ENCODE measurements around the gene ARHGAP23.

ARHGAP23 gene

DNA sequence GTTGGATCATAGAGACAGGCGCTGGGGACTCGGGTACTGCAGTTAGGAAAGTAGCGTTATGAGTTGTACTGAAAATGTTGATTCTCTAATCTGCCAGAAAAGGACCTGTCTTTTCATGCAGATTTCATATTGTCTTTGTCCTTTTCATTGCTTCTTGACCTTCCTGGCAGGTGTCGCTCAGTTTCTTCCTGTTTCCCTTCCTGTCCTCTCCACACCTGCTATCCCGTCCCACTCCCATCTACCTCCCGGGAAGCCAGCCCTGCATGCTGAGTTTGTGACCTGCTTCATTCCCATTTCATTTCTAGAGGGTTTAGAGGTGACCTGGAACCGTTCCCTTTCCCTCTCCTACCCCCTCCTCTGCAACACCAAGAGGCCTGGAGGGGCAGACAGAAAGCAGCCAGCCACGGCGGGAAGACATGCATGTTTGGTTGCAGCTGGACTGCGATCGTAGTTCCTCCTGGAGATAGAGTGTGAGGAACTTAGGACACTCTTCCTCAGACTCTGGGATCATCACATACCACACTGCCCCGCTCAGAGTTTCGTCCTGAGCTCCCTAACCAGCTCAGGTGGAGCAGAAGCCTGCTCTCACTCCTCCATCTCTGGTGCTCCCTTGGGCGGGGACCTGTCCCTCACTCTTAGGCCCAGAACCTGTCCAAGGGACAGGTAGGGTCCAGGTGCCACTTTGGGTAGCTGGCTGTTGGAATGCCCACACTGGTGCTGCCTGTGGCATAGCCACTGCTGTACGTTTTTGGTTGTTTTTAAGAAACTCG, 23.9 kb upstream of the ARHGAP23 start:
- TF ChIP-seq FOXP2 (optimal IDR thresholded peaks at IDR 0.05; ENCODE audit: borderline replicate concordance, extremely low read depth, extremely low read length, insufficient read depth) (no peak), SIN3A (IDR thresholded peaks at IDR 0.05; ENCODE audit: borderline replicate concordance, insufficient read depth, low read length) (no peak), POLR2AphosphoS5 (IDR thresholded peaks at IDR 0.05; ENCODE audit: low read depth, low read length) (no peak), TAF1 (IDR thresholded peaks at IDR 0.05; ENCODE audit: borderline replicate concordance, insufficient read depth, low read length) (no peak)
- TF ChIP-seq, protein P1, sequence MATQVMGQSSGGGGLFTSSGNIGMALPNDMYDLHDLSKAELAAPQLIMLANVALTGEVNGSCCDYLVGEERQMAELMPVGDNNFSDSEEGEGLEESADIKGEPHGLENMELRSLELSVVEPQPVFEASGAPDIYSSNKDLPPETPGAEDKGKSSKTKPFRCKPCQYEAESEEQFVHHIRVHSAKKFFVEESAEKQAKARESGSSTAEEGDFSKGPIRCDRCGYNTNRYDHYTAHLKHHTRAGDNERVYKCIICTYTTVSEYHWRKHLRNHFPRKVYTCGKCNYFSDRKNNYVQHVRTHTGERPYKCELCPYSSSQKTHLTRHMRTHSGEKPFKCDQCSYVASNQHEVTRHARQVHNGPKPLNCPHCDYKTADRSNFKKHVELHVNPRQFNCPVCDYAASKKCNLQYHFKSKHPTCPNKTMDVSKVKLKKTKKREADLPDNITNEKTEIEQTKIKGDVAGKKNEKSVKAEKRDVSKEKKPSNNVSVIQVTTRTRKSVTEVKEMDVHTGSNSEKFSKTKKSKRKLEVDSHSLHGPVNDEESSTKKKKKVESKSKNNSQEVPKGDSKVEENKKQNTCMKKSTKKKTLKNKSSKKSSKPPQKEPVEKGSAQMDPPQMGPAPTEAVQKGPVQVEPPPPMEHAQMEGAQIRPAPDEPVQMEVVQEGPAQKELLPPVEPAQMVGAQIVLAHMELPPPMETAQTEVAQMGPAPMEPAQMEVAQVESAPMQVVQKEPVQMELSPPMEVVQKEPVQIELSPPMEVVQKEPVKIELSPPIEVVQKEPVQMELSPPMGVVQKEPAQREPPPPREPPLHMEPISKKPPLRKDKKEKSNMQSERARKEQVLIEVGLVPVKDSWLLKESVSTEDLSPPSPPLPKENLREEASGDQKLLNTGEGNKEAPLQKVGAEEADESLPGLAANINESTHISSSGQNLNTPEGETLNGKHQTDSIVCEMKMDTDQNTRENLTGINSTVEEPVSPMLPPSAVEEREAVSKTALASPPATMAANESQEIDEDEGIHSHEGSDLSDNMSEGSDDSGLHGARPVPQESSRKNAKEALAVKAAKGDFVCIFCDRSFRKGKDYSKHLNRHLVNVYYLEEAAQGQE (IDR thresholded peaks at IDR 0.05; ENCODE audit: insufficient read depth in 1 of 2, low read depth in 2 of 2, low read length in 2 of 2), result no peak

DNA sequence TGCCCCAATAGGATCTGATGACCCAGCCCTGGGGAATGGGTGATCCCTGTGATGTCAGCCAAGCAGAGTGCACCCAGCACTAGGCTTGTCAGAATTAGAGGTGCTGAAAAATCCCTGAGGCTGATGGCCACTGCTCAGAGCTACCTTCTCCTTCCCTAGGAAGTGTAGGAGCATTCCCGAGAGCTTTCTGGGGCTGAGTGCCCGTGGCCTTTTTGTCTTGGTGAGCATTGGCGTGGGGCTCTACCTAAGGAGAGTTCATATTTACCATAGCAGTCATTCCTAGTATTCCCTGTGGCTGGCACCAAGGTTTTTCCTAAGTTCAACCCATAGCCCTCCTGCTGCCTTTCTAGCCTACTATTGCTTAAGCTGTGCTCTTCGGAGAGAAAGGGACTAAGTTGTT, 22.6 kb upstream of the ARHGAP23 start:
- TF ChIP-seq POLR2AphosphoS5 (IDR thresholded peaks at IDR 0.05; ENCODE audit: low read depth, low read length) (no peak), SIN3A (IDR thresholded peaks at IDR 0.05; ENCODE audit: borderline replicate concordance, insufficient read depth, low read length) (no peak), FOXP2 (optimal IDR thresholded peaks at IDR 0.05; ENCODE audit: borderline replicate concordance, extremely low read depth, extremely low read length, insufficient read depth) (no peak), TAF1 (IDR thresholded peaks at IDR 0.05; ENCODE audit: borderline replicate concordance, insufficient read depth, low read length) (no peak)
- TF ChIP-seq, protein P1 (IDR thresholded peaks at IDR 0.05; ENCODE audit: insufficient read depth in 1 of 2, low read depth in 2 of 2, low read length in 2 of 2), result no peak

DNA sequence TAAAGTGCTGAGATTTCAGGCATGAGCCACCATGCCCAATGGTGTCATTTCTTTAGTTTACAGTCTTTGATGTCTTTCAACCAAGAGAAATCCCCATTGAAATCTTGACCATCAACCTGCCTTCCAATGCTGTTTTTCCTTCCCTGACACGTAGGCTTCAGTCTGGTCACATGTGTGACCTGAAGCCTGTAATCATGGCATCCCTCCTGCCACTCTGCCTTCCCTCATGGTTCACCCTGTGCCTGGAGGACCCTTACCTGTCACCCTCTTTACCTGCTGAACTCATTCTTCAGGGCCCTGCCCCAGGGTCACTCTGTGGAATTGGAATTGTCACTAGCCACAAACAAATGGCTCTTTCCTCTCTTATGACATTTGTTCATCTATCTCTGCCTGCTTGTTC, 18.1 kb upstream of the ARHGAP23 start:
- no peak for TF ChIP-seq POLR2AphosphoS5 (IDR thresholded peaks at IDR 0.05; ENCODE audit: low read depth, low read length)
- TF ChIP-seq, protein P1 (IDR thresholded peaks at IDR 0.05; ENCODE audit: insufficient read depth in 1 of 2, low read depth in 2 of 2, low read length in 2 of 2), result no peak
- TF ChIP-seq FOXP2 (optimal IDR thresholded peaks at IDR 0.05; ENCODE audit: borderline replicate concordance, extremely low read depth, extremely low read length, insufficient read depth), result no peak
- no peak for TF ChIP-seq TAF1 (IDR thresholded peaks at IDR 0.05; ENCODE audit: borderline replicate concordance, insufficient read depth, low read length)
- no peak for TF ChIP-seq SIN3A (IDR thresholded peaks at IDR 0.05; ENCODE audit: borderline replicate concordance, insufficient read depth, low read length)

DNA sequence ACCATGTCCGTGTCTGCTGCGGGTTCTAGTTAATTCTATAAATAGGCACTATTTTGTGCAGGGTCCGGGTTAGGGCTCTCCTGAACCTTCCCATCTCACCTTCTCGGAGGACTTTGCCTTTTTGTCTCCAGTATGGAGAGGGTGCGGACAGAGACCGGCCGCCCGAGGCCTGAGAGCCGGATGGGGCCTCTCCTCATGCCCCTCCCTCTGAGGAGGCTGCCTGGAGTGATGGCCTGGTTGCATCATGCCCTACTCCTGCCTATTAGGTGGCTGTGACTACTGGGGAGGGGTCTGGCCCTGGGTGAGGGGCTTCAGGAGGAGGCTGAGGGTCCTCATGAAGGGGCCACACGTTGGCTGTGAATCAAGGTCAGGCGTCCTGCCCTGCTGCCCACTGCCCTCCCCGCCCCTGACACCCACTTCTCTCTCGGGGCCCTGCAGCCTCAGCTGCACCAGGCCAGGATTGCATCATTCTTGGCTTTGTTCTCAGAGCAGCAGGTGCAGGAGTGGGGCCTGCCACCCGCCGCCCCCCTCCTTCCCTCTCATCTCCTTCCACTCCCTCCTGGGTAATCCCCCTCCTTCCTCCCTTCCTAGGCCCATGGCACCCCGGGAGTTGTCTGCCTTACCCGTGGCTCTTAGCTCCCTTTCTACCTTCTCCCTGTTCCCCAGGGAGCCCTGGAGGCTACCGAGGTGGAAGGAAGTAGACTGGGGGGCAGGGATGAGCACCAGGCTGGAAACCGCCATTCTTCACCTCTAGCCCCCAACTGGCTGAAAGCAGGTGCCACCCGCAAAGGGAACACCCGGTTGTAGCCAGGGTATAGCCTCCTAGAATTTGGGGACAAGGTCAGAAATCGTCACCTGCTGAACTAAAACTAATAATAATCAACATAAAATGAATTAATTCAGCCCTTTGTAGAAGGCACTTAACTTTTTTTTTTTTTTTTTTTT, 12.7 kb upstream of the ARHGAP23 start:
- TF ChIP-seq FOXP2 (optimal IDR thresholded peaks at IDR 0.05; ENCODE audit: borderline replicate concordance, extremely low read depth, extremely low read length, insufficient read depth), result peak; percentile 64
- TF ChIP-seq TAF1 (IDR thresholded peaks at IDR 0.05; ENCODE audit: borderline replicate concordance, insufficient read depth, low read length), result no peak
- no peak for TF ChIP-seq SIN3A (IDR thresholded peaks at IDR 0.05; ENCODE audit: borderline replicate concordance, insufficient read depth, low read length)

DNA sequence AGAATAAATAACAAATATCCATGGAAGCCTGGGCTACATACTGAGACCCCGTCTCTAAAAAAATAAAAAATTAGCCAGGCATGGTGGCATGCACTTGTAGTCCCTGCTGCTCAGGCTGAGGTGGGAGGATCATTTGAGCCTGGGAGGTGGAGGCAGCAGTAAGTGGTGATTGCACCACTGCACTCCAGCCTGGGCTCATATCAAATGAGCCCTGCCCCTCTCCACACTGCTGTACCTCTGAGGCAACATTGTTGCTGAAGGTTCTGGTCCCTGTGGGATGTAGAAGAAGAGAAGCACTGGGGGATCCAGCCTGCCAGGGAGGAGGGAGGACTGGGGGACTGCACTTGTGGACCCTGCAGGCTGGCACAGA, 11.4 kb upstream of the ARHGAP23 start:
- TF ChIP-seq TAF1 (IDR thresholded peaks at IDR 0.05; ENCODE audit: borderline replicate concordance, insufficient read depth, low read length), result no peak
- TF ChIP-seq FOXP2 (optimal IDR thresholded peaks at IDR 0.05; ENCODE audit: borderline replicate concordance, extremely low read depth, extremely low read length, insufficient read depth), result no peak
- no peak for TF ChIP-seq SIN3A (IDR thresholded peaks at IDR 0.05; ENCODE audit: borderline replicate concordance, insufficient read depth, low read length)
- TF ChIP-seq, protein P1 (IDR thresholded peaks at IDR 0.05; ENCODE audit: insufficient read depth in 1 of 2, low read depth in 2 of 2, low read length in 2 of 2), result no peak
- no peak for TF ChIP-seq POLR2AphosphoS5 (IDR thresholded peaks at IDR 0.05; ENCODE audit: low read depth, low read length)
